H1 (cell line): ENCODE results near the gene NFXL1. TPM values are rescaled to one million over a fixed set of nuclear protein-coding genes. Genes with fewer than 3 reads are reported as not detected.

ENCODE experiments used
- BCL11A ChIP-seq, 2 experiments: IDR thresholded peaks; one replicate each; pipeline ENCODE4 v1.6.1; 2011; ENCODE audit warnings: low read depth in 2 of 2, low read length in 2 of 2, mild to moderate bottlenecking in 2 of 2
- CTBP2 ChIP-seq: IDR thresholded peaks from 2 replicates; pipeline ENCODE4 v1.7.0; 2011; ENCODE audit warnings: borderline replicate concordance, mild to moderate bottlenecking, moderate library complexity, mixed read lengths, low read length; ENCODE audit not compliant: insufficient read depth, insufficient read length
- EP300 ChIP-seq, 2 experiments: IDR thresholded peaks; 1 replicate in 1 of 2; 2 replicates in 1 of 2; pipeline ENCODE4 v1.6.1; 2011 to 2012; ENCODE audit warnings: low read depth in 2 of 2, low read length in 2 of 2, mild to moderate bottlenecking in 2 of 2, borderline replicate concordance in 1 of 2, inconsistent platforms in 1 of 2, moderate library complexity in 1 of 2
- SIRT6 ChIP-seq: IDR thresholded peaks from one replicate; pipeline ENCODE4 v1.7.1; 2012; ENCODE audit warnings: low read length, inconsistent platforms
- SIX5 ChIP-seq: IDR thresholded peaks from 2 replicates; pipeline ENCODE4 v1.6.1; 2011; ENCODE audit warnings: mild to moderate bottlenecking, low read depth, low read length
- SRF ChIP-seq: IDR thresholded peaks from 2 replicates; pipeline ENCODE4 v1.6.1; 2011; ENCODE audit warnings: mild to moderate bottlenecking, low read depth, low read length, moderate library complexity
- TEAD4 ChIP-seq: IDR thresholded peaks from 2 replicates; pipeline ENCODE4 v1.6.1; 2012; ENCODE audit warnings: low read depth, low read length, inconsistent platforms, mixed read lengths
- polyA plus RNA-seq, 7 experiments: library from polyadenylated mRNA; depleted of rRNA in 3 of 7; stranded (reverse) in 5 of 7; unstranded in 2 of 7; fragments of >200 nt in 5 of 7; fragments of 200-250 nt in 2 of 7; gene quantifications; 1 replicate in 5 of 7; 2 replicates in 1 of 7; 4 replicates in 1 of 7; pipeline versions ENCODE4 v1.2.1 to v1.2.3, GENCODE V29; 2011 to 2013; ENCODE audit warnings: missing spikeins in 2 of 7, mixed read lengths in 2 of 7
- total RNA-seq: library from RNA; stranded (reverse); fragmentation: NEBNext Ultra II Directional; extraction: Animal tissue kit (Norgen Biotek cat#: 25700); gene quantifications from 2 replicates; pipeline ENCODE4 v1.2.1, GENCODE V29; 2021
- TF ChIP-seq, protein P1 (sequence below): fragments of 300-600 bp; sonication (generic); IDR thresholded peaks from 2 replicates; pipeline ENCODE4 v1.7.1; 2012; ENCODE audit warnings: low read length, moderate library complexity, mild to moderate bottlenecking, inconsistent platforms; ENCODE audit not compliant: insufficient replicate concordance

The NFXL1 gene
- total and polyA plus RNA-seq, 2 of the 8 experiments (the other 6 are each of a cell fraction or from before 2014, with no cell fraction given): 10.0 to 29.5 TPM

DNA sequence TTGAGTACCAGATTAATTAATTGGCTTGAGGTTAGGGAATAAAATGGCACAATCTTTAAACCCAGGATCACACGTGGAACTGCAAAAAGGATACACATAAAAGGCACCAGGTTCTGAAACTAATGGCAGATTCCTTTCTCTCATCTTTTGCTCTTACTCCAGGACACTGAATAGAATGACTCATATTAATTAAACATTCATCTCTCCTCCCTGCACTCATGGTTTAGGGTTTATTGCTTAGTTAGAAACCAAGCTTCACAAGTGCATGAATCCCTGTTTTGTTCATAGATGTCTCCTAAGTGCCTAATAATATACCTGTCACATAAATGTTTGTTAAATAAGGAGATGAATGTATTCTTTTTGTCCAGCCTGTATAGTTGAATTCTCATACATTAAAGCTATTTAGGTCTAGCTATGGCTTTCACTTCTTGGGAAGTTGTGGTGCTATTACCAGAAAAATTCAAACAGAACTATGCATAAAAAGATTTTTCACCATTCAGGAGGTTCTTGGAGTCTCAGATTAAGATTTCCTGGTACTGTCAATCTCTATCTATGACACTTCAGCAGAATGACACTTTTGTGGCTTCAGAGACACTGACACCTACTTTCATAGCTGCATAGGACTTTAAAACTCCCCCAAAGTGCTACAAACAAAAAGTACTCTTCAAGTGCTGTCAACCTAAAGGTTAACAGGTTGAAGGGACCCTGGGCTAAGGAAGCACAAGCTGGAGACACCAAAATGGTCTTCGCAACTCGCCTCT lies 83.9 kb downstream of the NFXL1 start (continued):
- TF ChIP-seq, protein P1, sequence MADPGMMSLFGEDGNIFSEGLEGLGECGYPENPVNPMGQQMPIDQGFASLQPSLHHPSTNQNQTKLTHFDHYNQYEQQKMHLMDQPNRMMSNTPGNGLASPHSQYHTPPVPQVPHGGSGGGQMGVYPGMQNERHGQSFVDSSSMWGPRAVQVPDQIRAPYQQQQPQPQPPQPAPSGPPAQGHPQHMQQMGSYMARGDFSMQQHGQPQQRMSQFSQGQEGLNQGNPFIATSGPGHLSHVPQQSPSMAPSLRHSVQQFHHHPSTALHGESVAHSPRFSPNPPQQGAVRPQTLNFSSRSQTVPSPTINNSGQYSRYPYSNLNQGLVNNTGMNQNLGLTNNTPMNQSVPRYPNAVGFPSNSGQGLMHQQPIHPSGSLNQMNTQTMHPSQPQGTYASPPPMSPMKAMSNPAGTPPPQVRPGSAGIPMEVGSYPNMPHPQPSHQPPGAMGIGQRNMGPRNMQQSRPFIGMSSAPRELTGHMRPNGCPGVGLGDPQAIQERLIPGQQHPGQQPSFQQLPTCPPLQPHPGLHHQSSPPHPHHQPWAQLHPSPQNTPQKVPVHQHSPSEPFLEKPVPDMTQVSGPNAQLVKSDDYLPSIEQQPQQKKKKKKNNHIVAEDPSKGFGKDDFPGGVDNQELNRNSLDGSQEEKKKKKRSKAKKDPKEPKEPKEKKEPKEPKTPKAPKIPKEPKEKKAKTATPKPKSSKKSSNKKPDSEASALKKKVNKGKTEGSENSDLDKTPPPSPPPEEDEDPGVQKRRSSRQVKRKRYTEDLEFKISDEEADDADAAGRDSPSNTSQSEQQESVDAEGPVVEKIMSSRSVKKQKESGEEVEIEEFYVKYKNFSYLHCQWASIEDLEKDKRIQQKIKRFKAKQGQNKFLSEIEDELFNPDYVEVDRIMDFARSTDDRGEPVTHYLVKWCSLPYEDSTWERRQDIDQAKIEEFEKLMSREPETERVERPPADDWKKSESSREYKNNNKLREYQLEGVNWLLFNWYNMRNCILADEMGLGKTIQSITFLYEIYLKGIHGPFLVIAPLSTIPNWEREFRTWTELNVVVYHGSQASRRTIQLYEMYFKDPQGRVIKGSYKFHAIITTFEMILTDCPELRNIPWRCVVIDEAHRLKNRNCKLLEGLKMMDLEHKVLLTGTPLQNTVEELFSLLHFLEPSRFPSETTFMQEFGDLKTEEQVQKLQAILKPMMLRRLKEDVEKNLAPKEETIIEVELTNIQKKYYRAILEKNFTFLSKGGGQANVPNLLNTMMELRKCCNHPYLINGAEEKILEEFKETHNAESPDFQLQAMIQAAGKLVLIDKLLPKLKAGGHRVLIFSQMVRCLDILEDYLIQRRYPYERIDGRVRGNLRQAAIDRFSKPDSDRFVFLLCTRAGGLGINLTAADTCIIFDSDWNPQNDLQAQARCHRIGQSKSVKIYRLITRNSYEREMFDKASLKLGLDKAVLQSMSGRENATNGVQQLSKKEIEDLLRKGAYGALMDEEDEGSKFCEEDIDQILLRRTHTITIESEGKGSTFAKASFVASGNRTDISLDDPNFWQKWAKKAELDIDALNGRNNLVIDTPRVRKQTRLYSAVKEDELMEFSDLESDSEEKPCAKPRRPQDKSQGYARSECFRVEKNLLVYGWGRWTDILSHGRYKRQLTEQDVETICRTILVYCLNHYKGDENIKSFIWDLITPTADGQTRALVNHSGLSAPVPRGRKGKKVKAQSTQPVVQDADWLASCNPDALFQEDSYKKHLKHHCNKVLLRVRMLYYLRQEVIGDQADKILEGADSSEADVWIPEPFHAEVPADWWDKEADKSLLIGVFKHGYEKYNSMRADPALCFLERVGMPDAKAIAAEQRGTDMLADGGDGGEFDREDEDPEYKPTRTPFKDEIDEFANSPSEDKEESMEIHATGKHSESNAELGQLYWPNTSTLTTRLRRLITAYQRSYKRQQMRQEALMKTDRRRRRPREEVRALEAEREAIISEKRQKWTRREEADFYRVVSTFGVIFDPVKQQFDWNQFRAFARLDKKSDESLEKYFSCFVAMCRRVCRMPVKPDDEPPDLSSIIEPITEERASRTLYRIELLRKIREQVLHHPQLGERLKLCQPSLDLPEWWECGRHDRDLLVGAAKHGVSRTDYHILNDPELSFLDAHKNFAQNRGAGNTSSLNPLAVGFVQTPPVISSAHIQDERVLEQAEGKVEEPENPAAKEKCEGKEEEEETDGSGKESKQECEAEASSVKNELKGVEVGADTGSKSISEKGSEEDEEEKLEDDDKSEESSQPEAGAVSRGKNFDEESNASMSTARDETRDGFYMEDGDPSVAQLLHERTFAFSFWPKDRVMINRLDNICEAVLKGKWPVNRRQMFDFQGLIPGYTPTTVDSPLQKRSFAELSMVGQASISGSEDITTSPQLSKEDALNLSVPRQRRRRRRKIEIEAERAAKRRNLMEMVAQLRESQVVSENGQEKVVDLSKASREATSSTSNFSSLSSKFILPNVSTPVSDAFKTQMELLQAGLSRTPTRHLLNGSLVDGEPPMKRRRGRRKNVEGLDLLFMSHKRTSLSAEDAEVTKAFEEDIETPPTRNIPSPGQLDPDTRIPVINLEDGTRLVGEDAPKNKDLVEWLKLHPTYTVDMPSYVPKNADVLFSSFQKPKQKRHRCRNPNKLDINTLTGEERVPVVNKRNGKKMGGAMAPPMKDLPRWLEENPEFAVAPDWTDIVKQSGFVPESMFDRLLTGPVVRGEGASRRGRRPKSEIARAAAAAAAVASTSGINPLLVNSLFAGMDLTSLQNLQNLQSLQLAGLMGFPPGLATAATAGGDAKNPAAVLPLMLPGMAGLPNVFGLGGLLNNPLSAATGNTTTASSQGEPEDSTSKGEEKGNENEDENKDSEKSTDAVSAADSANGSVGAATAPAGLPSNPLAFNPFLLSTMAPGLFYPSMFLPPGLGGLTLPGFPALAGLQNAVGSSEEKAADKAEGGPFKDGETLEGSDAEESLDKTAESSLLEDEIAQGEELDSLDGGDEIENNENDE: no peak
- no peak for TF ChIP-seq SIX5
- TF ChIP-seq EP300 (IDR thresholded peaks at IDR 0.05; ENCODE audit: borderline replicate concordance in 1 of 2, low read depth in 2 of 2, low read length in 2 of 2): no peak
- TF ChIP-seq TEAD4: no peak
- TF ChIP-seq SIRT6: no peak
- no peak for TF ChIP-seq BCL11A (IDR thresholded peaks at IDR 0.05; ENCODE audit: low read depth in 2 of 2, low read length in 2 of 2)
- no peak for TF ChIP-seq CTBP2
- no peak for TF ChIP-seq SRF
